Measurements from ENCODE around the gene BTAF1. TPM values are rescaled to one million over a fixed set of nuclear protein-coding genes. Genes with fewer than 3 reads are reported as not detected.

The BTAF1 gene
- total RNA-seq, 1 experiment from 2014 or later: 42.3 TPM

DNA sequence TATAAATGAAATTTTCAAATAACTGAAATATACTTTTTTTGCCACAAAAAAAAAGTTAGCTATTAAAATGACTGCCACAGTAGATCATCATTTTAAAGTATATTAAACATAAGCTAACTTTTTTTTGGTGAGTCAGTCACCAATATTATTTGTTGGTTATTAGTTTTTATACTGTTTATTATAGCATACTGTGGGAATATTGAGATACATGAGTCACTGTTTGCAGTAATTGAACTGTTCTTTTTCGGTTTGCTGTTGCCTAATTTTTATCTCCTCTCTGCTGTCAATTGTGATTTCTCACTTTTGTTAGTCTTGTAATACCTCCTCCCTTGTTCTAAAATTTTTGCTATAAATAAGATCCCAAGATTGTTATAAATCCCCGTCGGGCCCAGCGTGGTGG is 45.7 kb downstream of the BTAF1 start:
- intact Hi-C loops (cut with micrococcal nuclease; ENCODE audit: unreplicated experiment): no loop called here
- Histone ChIP-seq H3K9me3 (ENCODE audit: low read depth, low read length, poor library complexity, severe bottlenecking) (no peaks in the 10 kb centered on the region), H3K36me3 (ENCODE audit: insufficient read depth, low read length, poor library complexity, severe bottlenecking) (peaks cover 23% of the 10 kb centered on the region), H3K4me1 (ENCODE audit: insufficient read depth, low read length, poor library complexity, severe bottlenecking) (no peaks in the 10 kb centered on the region), H3K27ac (ENCODE audit: low read depth, low read length, poor library complexity, severe bottlenecking) (no peak overlapping the region), H3K4me3 (ENCODE audit: low read depth, low read length, poor library complexity, severe bottlenecking) (no peak overlapping the region), H3K27me3 (replicated peaks; ENCODE audit: insufficient read depth, low read depth, low read length, poor library complexity) (no peaks in the 10 kb centered on the region)
- no peak for DNase-seq (ENCODE audit: low spot score)
- CTCF ChIA-PET: no interaction called here
- POLR2A ChIA-PET (ENCODE audit: low non-redundant PET): no interaction called here
- no TSS peak for BruUV-seq (replicated peaks)
- TF ChIP-seq, protein P1, sequence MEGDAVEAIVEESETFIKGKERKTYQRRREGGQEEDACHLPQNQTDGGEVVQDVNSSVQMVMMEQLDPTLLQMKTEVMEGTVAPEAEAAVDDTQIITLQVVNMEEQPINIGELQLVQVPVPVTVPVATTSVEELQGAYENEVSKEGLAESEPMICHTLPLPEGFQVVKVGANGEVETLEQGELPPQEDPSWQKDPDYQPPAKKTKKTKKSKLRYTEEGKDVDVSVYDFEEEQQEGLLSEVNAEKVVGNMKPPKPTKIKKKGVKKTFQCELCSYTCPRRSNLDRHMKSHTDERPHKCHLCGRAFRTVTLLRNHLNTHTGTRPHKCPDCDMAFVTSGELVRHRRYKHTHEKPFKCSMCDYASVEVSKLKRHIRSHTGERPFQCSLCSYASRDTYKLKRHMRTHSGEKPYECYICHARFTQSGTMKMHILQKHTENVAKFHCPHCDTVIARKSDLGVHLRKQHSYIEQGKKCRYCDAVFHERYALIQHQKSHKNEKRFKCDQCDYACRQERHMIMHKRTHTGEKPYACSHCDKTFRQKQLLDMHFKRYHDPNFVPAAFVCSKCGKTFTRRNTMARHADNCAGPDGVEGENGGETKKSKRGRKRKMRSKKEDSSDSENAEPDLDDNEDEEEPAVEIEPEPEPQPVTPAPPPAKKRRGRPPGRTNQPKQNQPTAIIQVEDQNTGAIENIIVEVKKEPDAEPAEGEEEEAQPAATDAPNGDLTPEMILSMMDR (conservative IDR thresholded peaks at IDR 0.05; ENCODE audit: low read depth, low read length): no peak
- TF ChIP-seq EZH2 (IDR thresholded peaks at IDR 0.05; ENCODE audit: borderline replicate concordance, low read depth, low read length, poor library complexity, severe bottlenecking): no peak

DNA sequence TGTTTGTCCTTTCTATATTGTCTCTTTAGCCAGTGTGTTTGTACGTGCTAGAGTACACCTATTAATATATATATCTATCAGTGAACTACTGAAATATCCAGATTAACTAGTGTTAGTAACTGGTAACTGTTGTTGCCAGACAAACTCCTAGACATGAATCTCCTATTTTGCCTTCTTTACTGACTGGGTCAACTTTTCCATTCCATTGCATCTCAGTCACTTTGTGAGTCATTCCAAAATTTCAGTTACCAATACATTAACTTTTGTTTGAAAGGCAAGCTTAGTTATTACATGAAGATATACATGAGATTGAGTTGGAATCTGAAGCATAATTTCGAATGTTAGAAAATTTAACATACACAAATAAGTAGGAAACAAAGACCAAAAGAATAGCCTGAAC is 51.4 kb downstream of the BTAF1 start:
- no peak for DNase-seq (ENCODE audit: low spot score)
- H3K4me1 ChIP-seq (ENCODE audit: insufficient read depth, low read length, poor library complexity, severe bottlenecking): peaks cover 8% of the 10 kb centered on the region
- no peak overlapping the region for H3K27ac ChIP-seq (ENCODE audit: low read depth, low read length, poor library complexity, severe bottlenecking)
- no peaks in the 10 kb centered on the region for H3K9me3 ChIP-seq (ENCODE audit: low read depth, low read length, poor library complexity, severe bottlenecking)
- BruUV-seq (replicated peaks): no TSS peak
- CTCF ChIA-PET: no interaction called here
- H3K27me3 ChIP-seq (replicated peaks; ENCODE audit: insufficient read depth, low read depth, low read length, poor library complexity): no peaks in the 10 kb centered on the region
- TF ChIP-seq, protein P1 (conservative IDR thresholded peaks at IDR 0.05; ENCODE audit: low read depth, low read length): no peak
- no peak for TF ChIP-seq EZH2 (IDR thresholded peaks at IDR 0.05; ENCODE audit: borderline replicate concordance, low read depth, low read length, poor library complexity, severe bottlenecking)
- POLR2A ChIA-PET (ENCODE audit: low non-redundant PET): no interaction called here
- intact Hi-C loops (cut with micrococcal nuclease; ENCODE audit: unreplicated experiment): no loop called here
- H3K4me3 ChIP-seq (ENCODE audit: low read depth, low read length, poor library complexity, severe bottlenecking): no peak overlapping the region
- peaks cover 7% of the 10 kb centered on the region for H3K36me3 ChIP-seq (ENCODE audit: insufficient read depth, low read length, poor library complexity, severe bottlenecking)

DNA sequence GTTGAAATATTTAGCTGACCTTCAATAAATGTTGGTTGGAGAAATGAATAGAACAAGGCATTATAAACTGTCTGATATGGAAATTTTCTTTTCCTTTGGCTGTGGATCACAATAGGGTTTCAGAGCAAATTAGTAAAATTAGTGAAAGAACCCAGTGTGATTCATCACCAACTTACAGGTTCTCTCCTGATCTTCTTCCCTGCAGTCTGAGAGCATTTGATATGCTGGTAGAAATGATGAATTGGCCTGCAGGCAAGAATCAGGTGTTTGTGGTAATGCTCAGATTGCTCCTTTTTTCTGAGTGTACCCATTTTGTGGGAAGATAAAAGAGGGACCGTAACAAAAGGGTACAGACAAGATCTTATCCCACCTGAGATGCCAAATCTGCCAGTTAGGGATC is 51.9 kb downstream of the BTAF1 start:
- no peak overlapping the region for H3K27ac ChIP-seq (ENCODE audit: low read depth, low read length, poor library complexity, severe bottlenecking)
- H3K36me3 ChIP-seq (ENCODE audit: insufficient read depth, low read length, poor library complexity, severe bottlenecking): peaks cover 7% of the 10 kb centered on the region
- ChIA-PET POLR2A (ENCODE audit: low non-redundant PET) (no interaction called here), CTCF (no interaction called here)
- no peaks in the 10 kb centered on the region for H3K9me3 ChIP-seq (ENCODE audit: low read depth, low read length, poor library complexity, severe bottlenecking)
- no peak overlapping the region for H3K4me3 ChIP-seq (ENCODE audit: low read depth, low read length, poor library complexity, severe bottlenecking)
- TF ChIP-seq EZH2 (IDR thresholded peaks at IDR 0.05; ENCODE audit: borderline replicate concordance, low read depth, low read length, poor library complexity, severe bottlenecking): no peak
- TF ChIP-seq, protein P1 (conservative IDR thresholded peaks at IDR 0.05; ENCODE audit: low read depth, low read length): no peak
- intact Hi-C loops (cut with micrococcal nuclease; ENCODE audit: unreplicated experiment): no loop called here
- no TSS peak for BruUV-seq (replicated peaks)
- no peaks in the 10 kb centered on the region for H3K27me3 ChIP-seq (replicated peaks; ENCODE audit: insufficient read depth, low read depth, low read length, poor library complexity)
- DNase-seq (ENCODE audit: low spot score): no peak
- peaks cover 8% of the 10 kb centered on the region for H3K4me1 ChIP-seq (ENCODE audit: insufficient read depth, low read length, poor library complexity, severe bottlenecking)
